Naive thymus-derived CD4-positive, alpha-beta T cell (primary cell): ENCODE results near the gene SCYGR3. TPM values are rescaled to one million over a fixed set of nuclear protein-coding genes. Genes with fewer than 3 reads are reported as not detected.

Experiments
- ATAC-seq: fragments of 150-1000 bp; cut with Tn5 transposase; 2 replicates; pipeline ENCODE4 v1.10.0; 2021; ENCODE audit warnings: mild to moderate bottlenecking, moderate library complexity
- CTCF ChIA-PET: fragments of 350-600 bp; sonication (Branson Sonifier 250); formaldehyde crosslinking; loops from one replicate; lab custom pipeline; 2021; ENCODE audit warnings: antibody characterized with exemption; lab: Charles Lee
- POLR2A ChIA-PET: fragments of 350-600 bp; sonication (Branson Sonifier 250); formaldehyde crosslinking; loops from one replicate; lab custom pipeline; 2021; ENCODE audit warnings: antibody characterized with exemption, inconsistent platforms; lab: Charles Lee
- DNase-seq, 9 donors: peaks; one replicate each; pipeline versions ENCODE4 v3.0.0 to v3.0.0-alpha.2; 2020 to 2022; ENCODE audit warnings: mixed read lengths in 1 of 9
- H3K27ac ChIP-seq: one replicate; pipeline ENCODE4 v1.7.0; 2013; ENCODE audit warnings: mild to moderate bottlenecking, low read depth, low read length, moderate library complexity
- H3K27me3 ChIP-seq, 2 donors: one replicate each; pipeline ENCODE4 v1.7.0; 2013; ENCODE audit warnings: low read length in 2 of 2, mild to moderate bottlenecking in 2 of 2, moderate library complexity in 2 of 2; ENCODE audit not compliant: control insufficient read depth in 2 of 2, insufficient read depth in 2 of 2
- H3K36me3 ChIP-seq, 3 experiments: 1 replicate in 2 of 3; 2 replicates in 1 of 3; pipeline ENCODE4 v1.7.0; 2013; ENCODE audit warnings: low read length in 3 of 3, mild to moderate bottlenecking in 3 of 3, moderate library complexity in 1 of 3; ENCODE audit not compliant: insufficient read depth in 3 of 3, control insufficient read depth in 2 of 3
- H3K4me1 ChIP-seq, 2 donors: one replicate each; pipeline ENCODE4 v1.7.0; 2013; ENCODE audit warnings: low read length in 2 of 2, mild to moderate bottlenecking in 2 of 2, moderate library complexity in 1 of 2; ENCODE audit not compliant: control insufficient read depth in 2 of 2, insufficient read depth in 2 of 2
- H3K4me3 ChIP-seq: 2 replicates; pipeline ENCODE4 v1.7.0; 2013; ENCODE audit warnings: mild to moderate bottlenecking, low read length
- H3K9me3 ChIP-seq, 3 experiments: 1 replicate in 2 of 3; 2 replicates in 1 of 3; pipeline ENCODE4 v1.7.0; 2013; ENCODE audit warnings: low read length in 3 of 3; ENCODE audit not compliant: control insufficient read depth in 2 of 3
- H3K27ac Mint-ChIP-seq, 9 donors: one replicate each; pipeline ENCODE4 v1.8.0; 2020 to 2022; ENCODE audit warnings: mixed read lengths in 9 of 9, mild to moderate bottlenecking in 8 of 9, moderate library complexity in 5 of 9, inconsistent platforms in 2 of 9
- H3K27me3 Mint-ChIP-seq, 5 donors: one replicate each; pipeline ENCODE4 v1.8.0; 2021 to 2022; ENCODE audit warnings: mixed read lengths in 5 of 5, mild to moderate bottlenecking in 1 of 5
- H3K36me3 Mint-ChIP-seq, 5 donors: one replicate each; pipeline ENCODE4 v1.8.0; 2020 to 2022; ENCODE audit warnings: mixed read lengths in 5 of 5, mild to moderate bottlenecking in 3 of 5, inconsistent platforms in 1 of 5
- H3K4me1 Mint-ChIP-seq, 7 donors: one replicate each; pipeline ENCODE4 v1.8.0; 2020 to 2022; ENCODE audit warnings: mixed read lengths in 7 of 7, mild to moderate bottlenecking in 3 of 7, inconsistent platforms in 1 of 7
- H3K4me3 Mint-ChIP-seq, 10 donors: one replicate each; pipeline ENCODE4 v1.8.0; 2020 to 2022; ENCODE audit warnings: mild to moderate bottlenecking in 10 of 10, mixed read lengths in 10 of 10, moderate library complexity in 6 of 10, inconsistent platforms in 2 of 10
- H3K9me3 Mint-ChIP-seq, 11 donors: one replicate each; pipeline ENCODE4 v1.8.0; 2020 to 2022; ENCODE audit warnings: mixed read lengths in 11 of 11, mild to moderate bottlenecking in 4 of 11, inconsistent platforms in 1 of 11, moderate library complexity in 1 of 11
- intact Hi-C, 2 donors: fragments of 100-400 bp; cut with micrococcal nuclease; formaldehyde crosslinking; loops; one replicate each; pipeline ENCODE4 v1.15.1; 2023
- polyA plus RNA-seq, 2 donors: library from polyadenylated mRNA; unstranded; fragments of 300-500 nt; fragmentation: Illumina TruSeq; gene quantifications; one replicate each; pipeline ENCODE4 v1.2.3, GENCODE V29; 2021
- total RNA-seq, 6 experiments: library from RNA in 5 of 6; stranded (reverse) in 5 of 6; gene quantifications; 1 replicate in 5 of 6; 2 replicates in 1 of 6; pipeline ENCODE4 v1.2.3 and lab custom pipeline; 2021 to 2026

Gene SCYGR3
- total and polyA plus RNA-seq, 7 experiments from 2014 or later: not detected

DNA sequence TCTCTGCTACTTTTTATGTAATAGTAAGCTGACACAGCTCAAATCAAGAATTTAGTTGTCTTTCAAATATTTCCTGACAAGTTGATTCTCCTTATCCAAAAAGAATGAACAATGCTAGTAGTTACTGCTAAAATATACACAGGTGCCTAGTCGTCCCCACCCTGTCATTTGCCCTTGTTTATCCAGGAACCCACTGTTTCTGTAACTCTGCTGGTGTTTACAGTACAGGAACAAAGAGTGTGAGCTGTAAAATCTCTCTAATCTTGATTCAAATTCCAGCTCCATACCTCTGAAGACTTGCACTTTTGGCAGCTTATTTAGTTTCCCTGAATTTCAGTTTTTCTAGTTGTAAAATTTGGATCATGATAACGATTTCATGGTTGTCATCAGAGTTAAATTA, 37.1 kb downstream of the SCYGR3 start:
- no peak overlapping the region for H3K4me3 Mint-ChIP-seq
- peaks cover 3 to 7% (median 3%) of the 10 kb centered on the region in 5 donors for H3K36me3 Mint-ChIP-seq
- H3K27me3 ChIP-seq: no peaks in the 10 kb centered on the region
- no peaks in the 10 kb centered on the region for H3K4me1 Mint-ChIP-seq
- H3K9me3 ChIP-seq: peaks cover 0 to 5% (median 2%) of the 10 kb centered on the region in 3 experiments
- ChIA-PET POLR2A (no interaction called here), CTCF (no interaction called here)
- no peak overlapping the region for H3K27ac ChIP-seq
- no peak overlapping the region for H3K27ac Mint-ChIP-seq
- H3K4me1 ChIP-seq: no peaks in the 10 kb centered on the region
- H3K9me3 Mint-ChIP-seq: peaks cover 0 to 17% (median 8%) of the 10 kb centered on the region in 11 donors
- peaks cover 22 to 37% (median 31%) of the 10 kb centered on the region in 5 donors for H3K27me3 Mint-ChIP-seq
- no peak overlapping the region for H3K4me3 ChIP-seq
- ATAC-seq (no peak), DNase-seq (no peak)
- no peaks in the 10 kb centered on the region for H3K36me3 ChIP-seq
- intact Hi-C loops: no loop called here

DNA sequence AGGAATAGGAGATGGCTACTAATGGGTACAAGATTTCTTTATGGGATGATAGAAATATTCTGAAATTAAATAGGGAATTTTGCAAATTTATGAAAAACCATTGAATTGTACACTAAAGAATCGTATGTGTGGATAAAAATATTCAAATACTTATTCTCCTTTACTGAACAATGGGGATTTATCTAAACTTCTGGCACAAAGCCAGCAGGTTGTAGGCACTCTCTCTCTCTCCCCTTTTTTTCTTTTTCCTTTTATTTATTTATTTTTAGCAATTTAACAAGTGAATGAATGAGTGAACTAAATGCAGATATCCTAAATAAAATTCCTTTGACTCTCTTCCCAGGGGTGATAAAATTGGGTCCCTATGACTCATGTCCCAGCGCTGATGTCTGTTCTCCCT, 37.8 kb downstream of the SCYGR3 start:
- Mint-ChIP-seq H3K4me3 (no peak overlapping the region), H3K36me3 (no peaks in the 10 kb centered on the region), H3K27me3 (peaks cover 19 to 34% (median 24%) of the 10 kb centered on the region in 5 donors), H3K27ac (no peak overlapping the region), H3K4me1 (no peaks in the 10 kb centered on the region), H3K9me3 (peaks cover 0 to 10% (median under 1%) of the 10 kb centered on the region in 11 donors)
- POLR2A ChIA-PET: no interaction called here
- Histone ChIP-seq H3K27me3 (no peaks in the 10 kb centered on the region), H3K27ac (no peak overlapping the region), H3K36me3 (no peaks in the 10 kb centered on the region), H3K9me3 (no peaks in the 10 kb centered on the region), H3K4me1 (no peaks in the 10 kb centered on the region), H3K4me3 (no peak overlapping the region)
- no peak for ATAC-seq
- intact Hi-C loops: no loop called here
- CTCF ChIA-PET: no interaction called here
- no peak for DNase-seq

DNA sequence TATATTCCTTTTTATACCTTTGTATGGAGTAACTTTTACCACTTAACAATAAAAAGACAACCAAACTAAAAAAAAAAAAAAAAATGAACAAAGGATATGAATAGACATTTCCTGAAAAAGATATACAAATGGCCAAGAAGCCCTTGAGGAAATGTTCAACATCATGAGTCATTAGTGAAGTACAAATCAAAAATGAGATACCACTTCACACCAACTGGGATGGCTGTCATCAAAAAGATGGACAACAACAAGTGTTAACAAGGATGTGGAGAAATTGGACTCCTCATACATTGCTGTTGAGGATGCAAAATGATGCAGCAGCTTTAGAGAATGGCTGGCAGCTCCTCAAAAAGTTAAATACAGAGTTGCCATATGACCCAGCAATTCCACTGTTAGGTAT, 38.5 kb downstream of the SCYGR3 start:
- peaks cover 0 to 2% (median 0%) of the 10 kb centered on the region in 11 donors for H3K9me3 Mint-ChIP-seq
- no peaks in the 10 kb centered on the region for H3K9me3 ChIP-seq
- peaks cover 0 to 2% (median 0%) of the 10 kb centered on the region in 7 donors for H3K4me1 Mint-ChIP-seq
- H3K36me3 ChIP-seq: no peaks in the 10 kb centered on the region
- POLR2A ChIA-PET: no interaction called here
- DNase-seq (no peak), ATAC-seq (no peak)
- peaks cover 13 to 31% (median 20%) of the 10 kb centered on the region in 5 donors for H3K27me3 Mint-ChIP-seq
- H3K27me3 ChIP-seq: no peaks in the 10 kb centered on the region
- no peaks in the 10 kb centered on the region for H3K36me3 Mint-ChIP-seq
- intact Hi-C loops: no loop called here
- H3K4me3 ChIP-seq: no peak overlapping the region
- CTCF ChIA-PET: no interaction called here
- H3K27ac Mint-ChIP-seq: no peak overlapping the region
- no peak overlapping the region for H3K4me3 Mint-ChIP-seq
- H3K27ac ChIP-seq: no peak overlapping the region
- no peaks in the 10 kb centered on the region for H3K4me1 ChIP-seq

DNA sequence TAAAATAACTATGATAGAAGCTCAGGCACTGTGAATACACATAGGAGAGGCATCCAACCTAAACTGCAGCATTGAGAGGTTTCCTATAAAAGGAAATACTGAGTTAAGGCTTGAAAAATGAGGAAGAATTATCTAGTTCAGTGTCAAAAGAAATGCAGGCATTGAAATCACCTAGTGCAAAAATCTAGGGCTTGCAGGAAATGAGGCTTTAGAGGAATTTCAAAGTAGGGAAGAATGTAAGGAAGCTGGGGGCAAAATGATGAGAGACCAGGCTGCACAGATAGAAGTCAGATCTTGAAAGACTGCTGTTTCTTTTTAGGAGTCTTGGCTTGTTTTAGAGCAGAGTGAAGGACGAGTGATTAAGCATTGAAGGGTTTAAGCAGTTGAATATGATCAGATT, 44.0 kb downstream of the SCYGR3 start:
- H3K4me3 ChIP-seq: no peak overlapping the region
- Mint-ChIP-seq H3K4me1 (peaks cover 0 to 9% (median 2%) of the 10 kb centered on the region in 7 donors), H3K27me3 (peaks cover 0 to 4% (median 0%) of the 10 kb centered on the region in 5 donors), H3K36me3 (no peaks in the 10 kb centered on the region), H3K27ac (peak overlapping the region in 2 of 9 donors; percentile 1 to 51), H3K9me3 (peaks cover 0 to 3% (median 0%) of the 10 kb centered on the region in 11 donors), H3K4me3 (no peak overlapping the region)
- ATAC-seq: no peak
- POLR2A ChIA-PET: no interaction called here
- H3K9me3 ChIP-seq: no peaks in the 10 kb centered on the region
- CTCF ChIA-PET: interaction anchor here (1.1 kb wide), 1 partner anchor 25 kb away, joined by 3 read pairs; no protein-coding TSS in a partner anchor
- DNase-seq: no peak
- no peak overlapping the region for H3K27ac ChIP-seq
- no peaks in the 10 kb centered on the region for H3K4me1 ChIP-seq
- no peaks in the 10 kb centered on the region for H3K27me3 ChIP-seq
- no peaks in the 10 kb centered on the region for H3K36me3 ChIP-seq
- intact Hi-C loops: no loop called here

DNA sequence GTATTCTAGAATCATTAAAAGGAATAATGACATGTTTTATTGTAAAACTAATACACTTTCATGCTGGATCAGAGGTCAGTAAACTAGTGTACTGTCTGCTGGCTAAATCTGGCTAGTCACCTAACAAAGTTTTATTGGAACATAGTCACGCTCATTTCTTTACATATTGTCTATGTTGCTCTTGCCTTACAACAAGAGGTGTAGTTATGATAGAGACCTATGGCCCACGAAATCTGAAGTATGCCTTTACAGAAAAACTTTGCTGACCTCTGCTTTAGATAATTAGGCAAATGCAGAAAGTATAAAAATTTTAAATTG, 45.8 kb downstream of the SCYGR3 start:
- intact Hi-C loops: no loop called here
- Histone ChIP-seq H3K9me3 (no peaks in the 10 kb centered on the region), H3K36me3 (no peaks in the 10 kb centered on the region), H3K27ac (no peak overlapping the region), H3K4me1 (no peaks in the 10 kb centered on the region), H3K27me3 (no peaks in the 10 kb centered on the region), H3K4me3 (no peak overlapping the region)
- no peak for ATAC-seq
- Mint-ChIP-seq H3K4me3 (no peak overlapping the region), H3K27me3 (peaks cover 0 to 3% (median 0%) of the 10 kb centered on the region in 5 donors), H3K4me1 (peaks cover 0 to 9% (median 4%) of the 10 kb centered on the region in 7 donors), H3K36me3 (no peaks in the 10 kb centered on the region), H3K27ac (no peak overlapping the region), H3K9me3 (peaks cover 0 to 3% (median 0%) of the 10 kb centered on the region in 11 donors)
- DNase-seq: no peak
- CTCF ChIA-PET: no interaction called here
- POLR2A ChIA-PET: no interaction called here

DNA sequence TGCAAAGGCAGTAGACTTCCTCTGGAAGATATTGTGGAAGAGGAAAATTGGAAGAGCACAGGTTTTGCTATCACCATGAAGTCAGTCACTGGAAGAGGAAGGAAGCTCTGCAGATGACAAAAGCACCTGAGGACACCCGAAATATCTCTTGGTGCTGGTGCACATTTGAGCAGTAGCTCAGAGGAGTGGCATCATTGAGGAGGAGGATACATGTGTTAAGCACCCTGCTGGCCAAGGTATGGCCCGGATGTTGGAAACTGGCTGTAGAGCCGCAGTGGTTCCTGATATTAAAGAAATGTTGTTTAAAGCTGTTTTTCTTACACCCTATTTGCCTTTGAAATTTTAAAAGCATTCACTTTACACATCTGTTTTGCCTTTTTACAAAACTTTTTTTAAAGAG, 48.6 kb downstream of the SCYGR3 start:
- no peaks in the 10 kb centered on the region for H3K4me1 ChIP-seq
- peaks cover 0 to 3% (median 0%) of the 10 kb centered on the region in 11 donors for H3K9me3 Mint-ChIP-seq
- no peaks in the 10 kb centered on the region for H3K27me3 ChIP-seq
- no peak overlapping the region for H3K4me3 Mint-ChIP-seq
- CTCF ChIA-PET: no interaction called here
- DNase-seq (no peak), ATAC-seq (no peak)
- H3K9me3 ChIP-seq: no peaks in the 10 kb centered on the region
- H3K27me3 Mint-ChIP-seq: no peaks in the 10 kb centered on the region
- intact Hi-C loops: no loop called here
- peaks cover 0 to 1% (median 0%) of the 10 kb centered on the region in 5 donors for H3K36me3 Mint-ChIP-seq
- POLR2A ChIA-PET: interaction anchor here (0.6 kb wide), 1 partner anchor 823 kb away, joined by 6 read pairs; no protein-coding TSS in a partner anchor
- H3K36me3 ChIP-seq: no peaks in the 10 kb centered on the region
- H3K27ac ChIP-seq: no peak overlapping the region
- H3K4me1 Mint-ChIP-seq: peaks cover 0 to 7% (median 4%) of the 10 kb centered on the region in 7 donors
- H3K27ac Mint-ChIP-seq: peak overlapping the region in 3 of 9 donors; percentile 15 to 35 (median 17)
- no peak overlapping the region for H3K4me3 ChIP-seq

DNA sequence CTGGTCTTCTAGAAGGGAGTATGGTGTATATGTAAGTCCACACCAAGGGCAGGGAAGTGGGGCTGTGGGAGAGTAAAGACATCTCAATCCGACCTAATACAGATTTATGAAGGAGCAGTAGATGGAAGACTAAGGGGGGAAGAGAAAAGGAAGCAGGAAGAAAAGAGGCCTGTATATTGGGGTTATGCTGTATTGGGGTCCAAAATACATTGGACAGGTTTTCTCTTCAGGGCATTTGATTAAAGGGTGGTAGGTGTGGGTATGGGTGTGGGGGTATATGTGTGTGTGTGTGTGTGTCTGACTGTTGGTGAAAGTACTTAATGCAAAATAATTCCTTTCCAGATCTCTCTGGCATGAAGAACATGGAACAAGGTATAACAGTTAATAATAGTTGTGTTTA, 49.6 kb downstream of the SCYGR3 start:
- Histone ChIP-seq H3K27ac (no peak overlapping the region), H3K36me3 (no peaks in the 10 kb centered on the region), H3K9me3 (no peaks in the 10 kb centered on the region), H3K4me1 (no peaks in the 10 kb centered on the region), H3K27me3 (no peaks in the 10 kb centered on the region), H3K4me3 (no peak overlapping the region)
- intact Hi-C loops: no loop called here
- CTCF ChIA-PET: no interaction called here
- H3K27ac Mint-ChIP-seq: peak overlapping the region in 4 of 9 donors; percentile 17 to 78 (median 32)
- no peak overlapping the region for H3K4me3 Mint-ChIP-seq
- H3K9me3 Mint-ChIP-seq: no peaks in the 10 kb centered on the region
- H3K27me3 Mint-ChIP-seq: no peaks in the 10 kb centered on the region
- DNase-seq (no peak), ATAC-seq (no peak)
- peaks cover 0 to 4% (median 0%) of the 10 kb centered on the region in 7 donors for H3K4me1 Mint-ChIP-seq
- POLR2A ChIA-PET: no interaction called here
- H3K36me3 Mint-ChIP-seq: peaks cover 0 to 1% (median 0%) of the 10 kb centered on the region in 5 donors
